Gastrocnemius medialis (tissue), 4 donors: ENCODE measurements around the gene TENM3.

ENCODE experiments used
- CTCF ChIP-seq, 5 experiments: fragments of 450-650 bp in 3 of 5; fragments of 200-600 bp in 2 of 5; sonication (generic) in 2 of 5; IDR thresholded peaks in 4 of 5; conservative IDR thresholded peaks in 1 of 5; 1 replicate in 4 of 5; 2 replicates in 1 of 5; pipeline ENCODE4 v1.5.1; 2016 to 2019; ENCODE audit warnings: antibody characterized with exemption in 5 of 5, mild to moderate bottlenecking in 3 of 5, moderate library complexity in 3 of 5
- POLR2A ChIP-seq, 2 donors: fragments of 450-650 bp; IDR thresholded peaks; one replicate each; pipeline ENCODE4 v1.6.1; 2017; ENCODE audit warnings: antibody characterized with exemption in 2 of 2, mild to moderate bottlenecking in 2 of 2, moderate library complexity in 2 of 2

DNA sequence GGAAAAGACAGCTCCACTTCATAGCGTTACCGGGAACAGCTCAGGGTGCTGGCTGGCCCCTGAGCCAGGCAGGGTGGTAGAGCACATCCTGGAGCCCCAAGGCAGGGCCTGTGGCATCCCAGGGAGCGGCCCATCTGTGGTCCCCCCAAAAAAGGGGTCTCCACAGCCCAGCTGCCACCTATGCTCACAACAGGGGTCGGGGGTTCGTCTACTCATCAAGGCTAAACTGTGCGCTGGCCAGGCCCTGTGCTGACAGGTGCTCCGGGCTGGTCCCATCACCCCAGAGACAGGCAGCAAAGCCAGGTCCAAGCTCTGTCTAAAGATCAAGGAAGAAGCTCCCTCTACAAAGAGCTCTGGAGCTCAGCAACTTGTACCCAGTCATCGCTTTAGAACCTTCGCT is 596.1 kb downstream of the TENM3 start:
- TF ChIP-seq CTCF (IDR thresholded peaks at IDR 0.05 in 4 of 5, conservative IDR thresholded peaks at IDR 0.05 in 1 of 5), result no peak
- no peak for TF ChIP-seq POLR2A (IDR thresholded peaks at IDR 0.05)
